Colonic mucosa (tissue), 4 donors: ENCODE measurements around the gene IKZF3. TPM values are rescaled to one million over a fixed set of nuclear protein-coding genes. Genes with fewer than 3 reads are reported as not detected.
A peak's percentile ranks its signal among the peaks of the same experiment; 100 is the strongest.

Experiments used
- DNase-seq: peaks from one replicate; pipeline ENCODE4 v3.0.0-alpha.2; 2020
- H3K27ac ChIP-seq: fragments of 200-600 bp; one replicate; pipeline ENCODE4 v1.8.0; 2021
- H3K27me3 ChIP-seq: fragments of 200-600 bp; one replicate; pipeline ENCODE4 v1.8.0; 2021
- H3K36me3 ChIP-seq: fragments of 200-600 bp; one replicate; pipeline ENCODE4 v1.8.0; 2021
- H3K4me1 ChIP-seq: fragments of 200-600 bp; one replicate; pipeline ENCODE4 v1.8.0; 2021; ENCODE audit warnings: mild to moderate bottlenecking
- H3K4me3 ChIP-seq: fragments of 200-600 bp; one replicate; pipeline ENCODE4 v1.8.0; 2021
- H3K9ac ChIP-seq, 2 donors: one replicate each; pipeline ENCODE4 v1.7.0; 2013; ENCODE audit warnings: control low read depth in 2 of 2, low read depth in 2 of 2, low read length in 2 of 2
- H3K9me3 ChIP-seq: fragments of 200-600 bp; one replicate; pipeline ENCODE4 v1.8.0; 2021
- CTCF ChIP-seq: fragments of 200-600 bp; IDR thresholded peaks from one replicate; pipeline ENCODE4 v1.8.0; 2022; ENCODE audit warnings: antibody characterized with exemption, mild to moderate bottlenecking
- intact Hi-C: fragments of 100-400 bp; cut with DNase I; formaldehyde crosslinking; loops from one replicate; pipeline ENCODE4 v1.14.1; 2022
- total RNA-seq, 2 donors: library from RNA; stranded (reverse); fragmentation: NEBNext Ultra II Directional in 1 of 2; extraction: Animal tissue kit (Norgen Biotek cat#: 25700) in 1 of 2; gene quantifications; one replicate each; pipeline ENCODE4 v1.2.1, GENCODE V29; 2021
- donor health status: healthy.
- donor health status: DM: no; HTN: no; CAD: no.
- donor health status: DM: no; HTN: no; CAD: no.

Gene IKZF3
- total RNA-seq, 2 donors from 2014 or later: 1.8 to 2.0 TPM

GRCh38 chr17:39804839-39805238, 59.3 kb downstream of the IKZF3 start:
- no peak for DNase-seq
- intact Hi-C loops: no loop called here
- H3K9ac ChIP-seq: no peak overlapping the region
- no peaks in the 10 kb centered on the region for H3K9me3 ChIP-seq
- TF ChIP-seq CTCF: no peak
- H3K4me3 ChIP-seq: no peak overlapping the region
- H3K27me3 ChIP-seq: no peaks in the 10 kb centered on the region
- no peaks in the 10 kb centered on the region for H3K4me1 ChIP-seq
- no peaks in the 10 kb centered on the region for H3K36me3 ChIP-seq
- no peak overlapping the region for H3K27ac ChIP-seq

DNA sequence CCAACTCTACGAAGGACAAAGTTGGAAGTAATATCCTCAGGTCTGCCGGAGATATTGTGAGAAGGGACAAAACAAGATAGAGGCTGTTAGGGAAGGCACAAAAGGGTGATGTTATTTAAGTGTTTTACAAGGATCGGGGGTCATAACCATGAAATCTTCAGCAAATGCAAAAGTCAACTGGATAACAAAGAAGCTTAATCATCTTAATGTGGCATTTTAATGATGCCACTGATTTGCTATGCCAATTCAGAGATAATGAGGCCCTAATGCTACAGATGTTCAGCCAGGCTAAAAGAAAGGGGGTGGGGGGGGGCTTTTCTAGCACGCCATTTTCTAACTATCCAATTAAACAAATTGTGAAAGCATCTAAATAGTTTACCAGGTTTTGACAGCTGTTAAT, 63.1 kb downstream of the IKZF3 start:
- Histone ChIP-seq H3K9ac (no peak overlapping the region), H3K27ac (no peak overlapping the region), H3K36me3 (no peaks in the 10 kb centered on the region), H3K4me3 (no peak overlapping the region), H3K4me1 (no peaks in the 10 kb centered on the region), H3K27me3 (no peaks in the 10 kb centered on the region), H3K9me3 (no peaks in the 10 kb centered on the region)
- DNase-seq: no peak
- no peak for TF ChIP-seq CTCF
- intact Hi-C loops: no loop called here

DNA sequence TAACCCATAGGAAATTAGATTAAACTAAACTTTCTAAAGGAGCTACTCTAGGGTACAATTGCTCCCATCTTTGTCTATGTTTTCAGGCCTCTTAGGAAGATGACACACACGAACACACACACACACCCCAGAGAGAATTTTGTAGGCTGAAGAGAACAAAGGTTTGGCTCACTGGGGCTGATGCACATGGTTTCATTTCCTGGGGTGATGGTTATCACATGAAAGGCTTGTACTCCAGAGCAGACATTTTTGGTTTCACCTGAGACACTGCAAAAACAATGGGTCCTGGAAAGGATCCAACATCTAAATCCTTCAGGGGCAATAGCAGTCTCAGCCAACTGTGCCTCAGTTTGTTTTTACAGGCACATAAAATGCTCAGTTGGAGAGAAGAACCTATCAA, 63.6 kb downstream of the IKZF3 start:
- Histone ChIP-seq H3K27ac (no peak overlapping the region), H3K27me3 (no peaks in the 10 kb centered on the region), H3K4me1 (no peaks in the 10 kb centered on the region), H3K4me3 (no peak overlapping the region), H3K9me3 (no peaks in the 10 kb centered on the region), H3K9ac (no peak overlapping the region), H3K36me3 (no peaks in the 10 kb centered on the region)
- intact Hi-C loops: no loop called here
- DNase-seq: no peak
- no peak for TF ChIP-seq CTCF

DNA sequence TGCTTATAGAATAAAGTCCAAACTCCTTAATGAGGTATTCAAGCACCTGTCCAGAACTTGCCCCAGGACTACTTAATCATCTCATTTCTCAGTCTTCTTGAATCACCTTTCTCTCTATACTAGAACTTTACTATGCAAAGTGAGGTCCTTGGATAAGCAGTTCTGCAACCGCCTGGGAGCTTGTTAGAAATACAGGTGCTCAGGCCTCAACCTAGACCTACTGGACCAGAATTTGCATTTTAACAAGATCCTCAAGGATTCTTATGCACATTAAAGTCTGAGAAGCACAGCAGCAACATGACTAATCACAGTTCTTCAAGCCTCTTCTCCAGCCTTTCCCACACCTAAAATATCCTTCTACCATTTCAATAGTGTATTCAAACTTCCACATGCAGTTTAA, 64.7 kb downstream of the IKZF3 start:
- no peak for TF ChIP-seq CTCF
- no peaks in the 10 kb centered on the region for H3K27me3 ChIP-seq
- H3K4me3 ChIP-seq: no peak overlapping the region
- H3K36me3 ChIP-seq: no peaks in the 10 kb centered on the region
- H3K27ac ChIP-seq: no peak overlapping the region
- no peaks in the 10 kb centered on the region for H3K4me1 ChIP-seq
- H3K9me3 ChIP-seq: no peaks in the 10 kb centered on the region
- intact Hi-C loops: no loop called here
- no peak for DNase-seq
- H3K9ac ChIP-seq: no peak overlapping the region

- no peaks in the 10 kb centered on the region for H3K4me1 ChIP-seq
- no peaks in the 10 kb centered on the region for H3K9me3 ChIP-seq
- no peak for DNase-seq
- H3K27ac ChIP-seq: peak overlapping the region; percentile 20
- peak overlapping the region in 1 of 2 donors; percentile 8 for H3K9ac ChIP-seq
- no peaks in the 10 kb centered on the region for H3K27me3 ChIP-seq
- H3K36me3 ChIP-seq: no peaks in the 10 kb centered on the region
- intact Hi-C loops: no loop called here
- H3K4me3 ChIP-seq: no peak overlapping the region
- no peak for TF ChIP-seq CTCF
Observed at GRCh38 chr17:39794249-39794970, 69.7 kb downstream of the IKZF3 start.
